Brain microvascular endothelial cell (primary cell): ENCODE results near the gene IP6K1.

Source experiments
- DNase-seq: peaks from one replicate; pipeline ENCODE4 v3.0.0-alpha.2; 2020
- H3K27ac ChIP-seq: fragments of 250-450 bp; sonication (Bioruptor Pico); 2 replicates; pipeline ENCODE4 v1.5.1; 2020; ENCODE audit warnings: mild to moderate bottlenecking, moderate library complexity
- H3K27me3 ChIP-seq: fragments of 250-450 bp; sonication (Bioruptor Pico); replicated peaks from 2 replicates; pipeline ENCODE4 v1.5.1; 2020; ENCODE audit warnings: mild to moderate bottlenecking
- H3K36me3 ChIP-seq: fragments of 250-450 bp; sonication (Bioruptor Pico); replicated peaks from 2 replicates; pipeline ENCODE4 v1.5.1; 2020; ENCODE audit warnings: mild to moderate bottlenecking
- H3K4me3 ChIP-seq: 2 replicates; pipeline ENCODE4 v1.5.1; 2011; ENCODE audit warnings: low read depth, mild to moderate bottlenecking, control low read depth, low read length, moderate library complexity
- CTCF ChIP-seq: IDR thresholded peaks from 2 replicates; pipeline ENCODE4 v1.5.1; 2011; ENCODE audit warnings: low read depth, mild to moderate bottlenecking, moderate library complexity, low read length, control low read depth, inconsistent platforms; ENCODE audit errors: missing control alignments
- in situ Hi-C: cut with HindIII; loops from 2 replicates; pipeline ENCODE4 v1.10.0; 2017; ENCODE audit warnings: low sequenced_read_pairs, low pct_ligation_motif_present

IP6K1 gene

GRCh38 chr3:49725906-49726681 is 60.2 kb downstream of the IP6K1 start:
- no peak overlapping the region for H3K4me3 ChIP-seq
- H3K27me3 ChIP-seq, result no peaks in the 10 kb centered on the region
- in situ Hi-C loops, result no loop called here
- DNase-seq, result no peak
- H3K36me3 ChIP-seq, result peaks cover 34% of the 10 kb centered on the region
- no peak overlapping the region for H3K27ac ChIP-seq
- no peak for TF ChIP-seq CTCF

GRCh38 chr3:49724586-49724985 is 61.8 kb downstream of the IP6K1 start:
- Histone ChIP-seq H3K27ac (peak overlapping the region; percentile 85), H3K36me3 (peaks cover 38% of the 10 kb centered on the region), H3K27me3 (no peaks in the 10 kb centered on the region), H3K4me3 (peak overlapping the region; percentile 66)
- TF ChIP-seq CTCF, result no peak
- in situ Hi-C loops, result no loop called here
- DNase-seq, result no peak

- peak; percentile 96 for DNase-seq
- Histone ChIP-seq H3K27ac (peak within 1 kb of the TSS; percentile 92), H3K27me3 (no peaks in the 10 kb centered on the region), H3K36me3 (peaks cover 38% of the 10 kb centered on the region), H3K4me3 (peak within 1 kb of the TSS; percentile 100)
- no peak for TF ChIP-seq CTCF
- in situ Hi-C loops, result no loop called here
These were observed 62.5 kb downstream of the IP6K1 start, which contains the start of gene GMPPB for GRCh38 chr3:49723628-49724551. Gene GMPPB, minus strand, starts transcription at chr3:49723951. Its CDS starts 225 bp downstream, at chr3:49723726.

GRCh38 chr3:49723296-49723627 is 63.1 kb downstream of the IP6K1 start:
- Histone ChIP-seq H3K27me3 (no peaks in the 10 kb centered on the region), H3K36me3 (peaks cover 38% of the 10 kb centered on the region), H3K4me3 (peak overlapping the region; percentile 100), H3K27ac (peak overlapping the region; percentile 92)
- in situ Hi-C loops, result no loop called here
- TF ChIP-seq CTCF, result no peak
- DNase-seq, result peak; percentile 41

- in situ Hi-C loops, result no loop called here
- peaks cover 36% of the 10 kb centered on the region for H3K36me3 ChIP-seq
- no peak for TF ChIP-seq CTCF
These were observed 63.4 kb downstream of the IP6K1 start for GRCh38 chr3:49722896-49723295.

More at GRCh38 chr3:49722896-49723295, 63.4 kb downstream of the IP6K1 start:
- no peak for DNase-seq
- peak overlapping the region; percentile 100 for H3K4me3 ChIP-seq
- H3K27me3 ChIP-seq, result no peaks in the 10 kb centered on the region
- H3K27ac ChIP-seq, result no peak overlapping the region
